Caki2 (cell line): ENCODE measurements around the gene SLC6A12. TPM values are rescaled to one million over a fixed set of nuclear protein-coding genes. Genes with fewer than 3 reads are reported as not detected.
A peak's percentile ranks its signal among the peaks of the same experiment; 100 is the strongest.

Experiments used
- DNase-seq: peaks from one replicate; pipeline ENCODE4 v3.0.0-alpha.2; 2015; ENCODE audit warnings: low read depth
- in situ Hi-C: cut with HindIII; loops from 2 replicates; pipeline ENCODE4 v1.10.0; 2016; ENCODE audit warnings: low sequenced_read_pairs, low pct_unique_long_range_greater_than_20kb, mixed read lengths
- total RNA-seq: library from RNA; depleted of rRNA; stranded (reverse); fragments of >200 nt; shearing (Covaris generic); gene quantifications from 2 replicates; pipeline ENCODE4 v1.2.3, GENCODE V29; 2014; ENCODE audit warnings: low replicate concordance; rRNA removed

Gene SLC6A12
- total RNA-seq, result 0.95 TPM in 1 of 2 replicates, not detected in the other

GRCh38 chr12:214003-214741 is at the start of gene SLC6A12:
TSS of gene SLC6A12 (minus strand) at chr12:214157. CDS start at chr12:209986, 4,171 bp downstream.
- no peak for DNase-seq
- in situ Hi-C loops, result no loop called here

DNA sequence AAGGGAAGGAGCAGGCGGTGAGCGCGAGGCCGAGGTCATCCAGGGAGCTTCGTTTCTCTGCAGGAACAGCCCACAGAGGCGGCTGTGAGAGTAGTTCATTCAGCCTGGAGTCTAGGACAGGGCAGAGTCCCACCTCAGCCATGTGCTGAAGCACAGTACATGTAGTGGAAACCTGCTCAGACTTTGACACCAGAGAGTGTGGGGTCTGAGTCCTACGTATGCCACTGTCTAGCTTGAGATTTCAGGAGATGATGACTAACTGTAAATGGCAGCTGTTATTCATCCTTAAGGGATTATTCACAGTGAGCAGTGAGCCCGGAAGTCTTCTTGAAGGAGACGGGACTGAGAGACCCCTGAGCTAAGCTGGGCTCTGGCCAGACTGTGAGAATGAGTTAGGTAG is 49.6 kb upstream of the SLC6A12 start:
- DNase-seq, result no peak
- in situ Hi-C loops, result no loop called here

GRCh38 chr12:262817-263216 is 48.9 kb upstream of the SLC6A12 start, which contains the start of gene SLC6A13:
TSS of gene SLC6A13 (minus strand) at chr12:262836. CDS start at chr12:260052, 2,784 bp downstream.
- in situ Hi-C loops, result no loop called here
- DNase-seq, result no peak

- DNase-seq, result no peak
- in situ Hi-C loops, result no loop called here
Observed at GRCh38 chr12:262113-262512, 48.2 kb upstream of the SLC6A12 start.

DNA sequence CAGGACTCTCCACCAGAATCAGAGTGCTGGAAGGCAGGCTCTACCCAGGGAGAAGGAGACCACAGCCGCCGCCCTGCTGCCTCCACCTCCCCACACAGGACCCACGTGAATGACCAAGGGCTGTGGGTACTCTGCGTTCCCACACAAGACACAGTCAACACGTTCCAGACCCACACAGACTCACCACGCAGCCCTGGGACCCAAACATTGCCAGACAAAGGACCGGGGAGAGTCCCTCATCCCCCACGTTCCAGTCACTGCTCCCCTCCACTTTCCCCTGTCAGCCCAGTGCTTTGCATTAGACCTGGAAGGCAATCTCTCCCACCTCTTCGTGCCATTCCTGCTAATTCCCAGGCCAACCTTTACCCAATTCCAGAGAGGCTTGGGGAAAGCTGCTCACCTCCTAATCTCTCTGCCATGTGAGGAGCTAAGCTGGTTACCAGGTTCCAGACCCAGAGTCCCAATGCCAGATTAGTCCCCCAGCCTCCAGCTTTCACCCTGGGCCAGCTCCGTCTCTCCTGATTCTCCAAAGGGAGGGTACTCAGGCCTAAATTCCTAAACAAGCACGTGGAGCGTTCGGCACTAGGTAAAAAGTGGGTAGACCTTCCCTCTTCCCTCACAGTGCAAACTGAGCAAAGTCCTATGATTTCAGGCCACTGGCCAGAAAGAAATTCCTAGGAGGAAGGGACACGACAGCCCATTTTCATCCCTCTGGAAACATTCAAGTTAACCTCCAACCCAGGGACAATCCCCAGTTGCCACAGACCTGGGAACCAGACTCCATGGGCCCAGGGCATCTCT is 43.8 kb upstream of the SLC6A12 start:
- in situ Hi-C loops, result no loop called here
- no peak for DNase-seq

GRCh38 chr12:256958-257357 is 43.0 kb upstream of the SLC6A12 start:
- no peak for DNase-seq
- in situ Hi-C loops, result no loop called here

GRCh38 chr12:256225-256624 is 42.3 kb upstream of the SLC6A12 start:
- in situ Hi-C loops, result no loop called here
- no peak for DNase-seq

DNA sequence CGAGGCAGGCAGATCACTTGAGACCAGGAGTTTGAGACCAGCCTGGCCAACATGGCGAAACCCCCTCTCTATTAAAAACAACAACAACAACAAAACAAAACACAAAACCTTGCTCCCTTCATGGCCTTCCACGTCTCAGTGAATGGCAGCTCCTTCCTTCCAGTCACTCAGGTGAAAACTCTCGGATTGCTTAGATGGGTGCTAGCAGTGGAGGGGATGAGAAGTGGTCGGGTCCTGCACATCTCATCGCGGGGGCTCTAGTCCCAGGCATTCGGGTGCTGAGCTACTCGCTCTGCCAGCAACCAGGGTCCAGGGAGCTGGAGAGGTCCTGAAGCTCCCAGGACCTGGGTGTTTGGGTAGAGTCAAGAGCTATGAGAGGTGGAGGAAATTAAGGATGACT is 41.0 kb upstream of the SLC6A12 start:
- no peak for DNase-seq
- in situ Hi-C loops, result no loop called here

- no peak for DNase-seq
- in situ Hi-C loops, result no loop called here
Observed at GRCh38 chr12:254039-254438, 40.1 kb upstream of the SLC6A12 start.

DNA sequence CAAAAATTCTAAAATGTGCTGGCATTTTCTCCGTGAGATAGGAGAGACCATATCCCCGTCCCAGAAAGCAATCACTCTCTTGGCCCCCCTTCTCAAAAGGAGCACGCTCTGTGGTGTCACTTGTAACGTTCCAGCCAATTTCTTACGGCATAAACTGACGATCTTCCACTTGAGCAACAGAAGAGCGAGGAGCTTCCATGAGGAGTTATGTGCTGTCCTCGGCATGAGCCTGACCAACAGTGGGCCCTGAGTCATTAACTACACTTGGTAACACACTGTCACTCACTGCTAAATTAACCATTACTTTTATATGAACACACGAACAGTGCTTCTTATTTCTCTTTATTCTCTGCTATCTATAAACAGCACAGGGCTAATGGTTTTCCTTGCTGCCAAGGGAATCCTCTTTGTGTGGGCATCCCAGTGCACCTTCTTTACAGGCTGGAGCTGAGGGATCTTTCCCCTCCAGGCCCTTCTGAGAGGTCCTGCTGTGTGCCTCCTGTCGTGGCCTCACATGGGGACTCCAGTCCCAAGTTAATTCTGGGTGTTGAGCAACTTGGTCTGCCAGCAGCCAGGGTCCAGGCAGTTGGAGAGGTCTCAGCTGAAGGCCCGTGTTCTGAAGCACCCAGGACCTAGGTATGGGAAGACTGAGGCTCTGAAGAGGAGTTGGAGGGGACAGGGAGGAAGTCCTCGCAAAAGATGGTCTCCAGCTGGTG is 39.3 kb upstream of the SLC6A12 start:
- in situ Hi-C loops, result no loop called here
- peak; percentile 47 for DNase-seq

DNA sequence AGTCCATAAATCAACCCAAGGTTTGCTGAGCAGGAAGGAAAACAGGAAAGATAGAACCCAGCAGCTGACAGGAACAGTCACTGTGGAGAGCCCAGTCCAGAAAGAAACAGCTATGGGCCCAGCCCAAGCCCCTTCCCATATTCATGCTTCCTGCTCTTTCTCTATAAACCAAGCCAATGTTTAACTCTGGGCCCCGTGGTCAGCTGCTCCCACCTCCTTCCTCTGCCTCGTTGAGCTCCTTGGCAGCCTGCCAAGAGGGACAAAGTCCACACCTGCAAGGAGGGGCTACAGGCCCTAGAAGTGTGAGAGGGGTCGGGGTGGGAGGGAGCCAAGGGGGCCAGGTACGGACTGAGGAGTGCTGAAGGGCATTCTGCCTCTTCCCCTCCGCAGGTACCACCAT is 38.7 kb upstream of the SLC6A12 start:
- in situ Hi-C loops, result no loop called here
- peak; percentile 52 for DNase-seq

GRCh38 chr12:247271-247670 is 33.3 kb upstream of the SLC6A12 start:
- DNase-seq, result no peak
- in situ Hi-C loops, result no loop called here

GRCh38 chr12:243381-243780 is 29.4 kb upstream of the SLC6A12 start:
- no peak for DNase-seq
- in situ Hi-C loops, result no loop called here

DNA sequence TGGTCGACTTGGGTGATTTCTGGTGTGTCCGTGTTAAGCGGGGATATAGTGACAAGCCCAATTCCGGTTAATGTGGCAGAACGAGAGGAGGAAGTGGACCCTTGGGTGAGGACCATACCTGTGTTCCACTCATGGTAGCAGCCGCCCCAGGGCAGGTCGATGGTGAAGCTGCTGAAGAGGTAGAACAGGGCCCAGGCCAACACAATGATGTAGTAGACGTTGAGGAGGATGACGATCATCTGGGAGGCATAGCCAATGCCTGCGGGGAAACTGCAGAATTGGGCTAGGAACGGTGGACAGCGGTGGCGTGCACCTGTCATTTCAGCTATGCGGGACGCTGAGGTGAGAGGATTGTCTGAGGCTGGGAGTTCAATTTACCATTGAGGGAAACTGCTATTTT is 28.5 kb upstream of the SLC6A12 start:
- in situ Hi-C loops, result no loop called here
- DNase-seq, result no peak

DNA sequence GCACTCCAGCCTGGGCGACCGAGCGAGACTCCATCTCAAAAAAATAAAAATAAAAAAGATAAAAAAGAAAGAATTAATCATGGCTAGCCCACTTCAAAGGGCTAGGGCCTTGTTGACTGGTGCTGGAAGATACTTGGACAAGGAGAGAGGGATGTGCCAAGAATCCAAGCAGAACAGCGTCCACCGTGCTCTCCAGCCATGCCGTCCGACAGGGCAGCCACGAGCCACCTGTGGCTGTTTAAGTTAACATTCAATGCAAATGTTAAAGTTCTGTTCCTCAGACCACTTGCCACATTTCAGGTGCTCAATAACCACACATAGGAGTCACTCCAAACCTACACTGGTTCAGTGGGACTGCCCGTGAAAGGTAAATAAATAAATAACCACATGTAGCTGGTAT is 27.3 kb upstream of the SLC6A12 start:
- no peak for DNase-seq
- in situ Hi-C loops, result no loop called here

DNA sequence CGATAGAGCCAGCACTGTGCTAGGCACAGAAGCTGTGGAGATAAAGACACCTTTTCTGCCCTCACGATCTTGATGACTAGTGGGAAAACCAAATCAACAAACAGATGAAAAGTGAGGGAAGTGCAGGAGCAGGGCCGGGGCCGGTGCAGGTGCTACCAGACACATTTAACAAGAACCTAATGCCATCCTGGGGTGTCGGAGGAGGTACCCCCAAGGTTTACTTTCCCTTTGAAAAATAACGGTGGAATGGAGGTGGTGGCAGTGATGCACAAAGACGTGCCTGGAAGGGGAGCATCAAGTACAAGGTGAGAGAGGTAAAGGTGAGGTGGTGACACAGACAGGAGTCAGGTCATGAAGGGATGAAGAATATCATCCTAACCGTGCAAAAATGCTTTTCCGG is 26.6 kb upstream of the SLC6A12 start:
- in situ Hi-C loops, result no loop called here
- DNase-seq, result no peak

DNA sequence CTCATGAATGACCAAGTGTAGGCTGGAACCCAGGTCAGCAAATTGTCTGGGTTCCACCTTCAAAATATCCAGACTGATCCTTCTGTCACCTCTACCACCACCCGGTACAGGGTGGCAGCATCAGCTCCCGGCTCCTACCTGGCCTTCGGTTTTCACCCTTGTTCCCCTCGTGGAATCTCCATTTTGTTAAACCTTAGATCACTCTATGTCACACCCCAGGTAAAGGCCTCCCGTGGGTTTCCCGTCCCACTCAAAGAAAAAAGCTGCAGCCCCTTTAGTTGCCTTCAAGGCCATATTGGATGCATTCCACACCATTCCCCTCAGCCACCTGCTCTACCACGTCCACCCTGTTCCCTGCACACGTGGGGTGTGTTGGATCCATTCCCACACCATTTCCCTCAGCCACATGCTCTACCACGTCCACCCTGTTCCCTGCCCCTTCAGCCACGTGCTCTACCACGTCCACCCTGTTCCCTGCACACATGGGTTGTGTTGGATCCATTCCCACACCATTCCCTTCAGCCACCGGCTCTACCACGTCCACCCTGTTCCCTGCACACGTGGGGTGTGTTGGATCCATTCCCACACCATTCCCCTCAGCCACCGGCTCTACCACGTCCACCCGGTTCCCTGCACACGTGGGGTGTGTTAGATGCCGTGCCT is 24.9 kb upstream of the SLC6A12 start:
- in situ Hi-C loops, result no loop called here
- DNase-seq, result no peak

GRCh38 chr12:238116-238515 is 24.2 kb upstream of the SLC6A12 start:
- no peak for DNase-seq
- in situ Hi-C loops, result no loop called here
